ENCODE data around the gene CCDC182.

Gene CCDC182

DNA sequence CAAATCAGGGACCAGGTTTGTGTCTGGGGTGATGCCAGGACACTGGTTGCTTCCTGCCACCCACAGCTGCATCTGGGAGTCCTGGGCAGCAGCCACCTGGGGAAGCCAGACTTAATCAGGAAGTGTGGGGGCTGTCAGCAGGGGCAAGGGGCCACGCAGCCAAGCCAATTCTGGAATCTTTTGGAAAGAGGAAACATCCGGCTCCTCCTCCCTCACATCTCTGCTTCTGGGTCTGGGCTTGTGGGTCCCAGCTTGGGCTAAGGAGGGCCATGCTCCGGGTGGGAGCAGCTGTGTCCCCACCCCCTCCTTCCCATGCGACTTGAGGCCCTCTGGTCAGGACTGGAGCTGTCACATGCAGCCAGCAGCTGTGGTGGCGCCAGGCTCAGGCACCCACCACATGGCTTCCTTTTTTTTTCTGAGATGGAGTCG is 37.0 kb upstream of the CCDC182 start:
- TF ChIP-seq, protein P1, sequence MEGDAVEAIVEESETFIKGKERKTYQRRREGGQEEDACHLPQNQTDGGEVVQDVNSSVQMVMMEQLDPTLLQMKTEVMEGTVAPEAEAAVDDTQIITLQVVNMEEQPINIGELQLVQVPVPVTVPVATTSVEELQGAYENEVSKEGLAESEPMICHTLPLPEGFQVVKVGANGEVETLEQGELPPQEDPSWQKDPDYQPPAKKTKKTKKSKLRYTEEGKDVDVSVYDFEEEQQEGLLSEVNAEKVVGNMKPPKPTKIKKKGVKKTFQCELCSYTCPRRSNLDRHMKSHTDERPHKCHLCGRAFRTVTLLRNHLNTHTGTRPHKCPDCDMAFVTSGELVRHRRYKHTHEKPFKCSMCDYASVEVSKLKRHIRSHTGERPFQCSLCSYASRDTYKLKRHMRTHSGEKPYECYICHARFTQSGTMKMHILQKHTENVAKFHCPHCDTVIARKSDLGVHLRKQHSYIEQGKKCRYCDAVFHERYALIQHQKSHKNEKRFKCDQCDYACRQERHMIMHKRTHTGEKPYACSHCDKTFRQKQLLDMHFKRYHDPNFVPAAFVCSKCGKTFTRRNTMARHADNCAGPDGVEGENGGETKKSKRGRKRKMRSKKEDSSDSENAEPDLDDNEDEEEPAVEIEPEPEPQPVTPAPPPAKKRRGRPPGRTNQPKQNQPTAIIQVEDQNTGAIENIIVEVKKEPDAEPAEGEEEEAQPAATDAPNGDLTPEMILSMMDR (conservative IDR thresholded peaks at IDR 0.05; ENCODE audit: low read depth, low read length) = no peak
- no peak overlapping the region for H3K4me3 ChIP-seq (ENCODE audit: low read length)
- no peak for DNase-seq (ENCODE audit: low read depth)

DNA sequence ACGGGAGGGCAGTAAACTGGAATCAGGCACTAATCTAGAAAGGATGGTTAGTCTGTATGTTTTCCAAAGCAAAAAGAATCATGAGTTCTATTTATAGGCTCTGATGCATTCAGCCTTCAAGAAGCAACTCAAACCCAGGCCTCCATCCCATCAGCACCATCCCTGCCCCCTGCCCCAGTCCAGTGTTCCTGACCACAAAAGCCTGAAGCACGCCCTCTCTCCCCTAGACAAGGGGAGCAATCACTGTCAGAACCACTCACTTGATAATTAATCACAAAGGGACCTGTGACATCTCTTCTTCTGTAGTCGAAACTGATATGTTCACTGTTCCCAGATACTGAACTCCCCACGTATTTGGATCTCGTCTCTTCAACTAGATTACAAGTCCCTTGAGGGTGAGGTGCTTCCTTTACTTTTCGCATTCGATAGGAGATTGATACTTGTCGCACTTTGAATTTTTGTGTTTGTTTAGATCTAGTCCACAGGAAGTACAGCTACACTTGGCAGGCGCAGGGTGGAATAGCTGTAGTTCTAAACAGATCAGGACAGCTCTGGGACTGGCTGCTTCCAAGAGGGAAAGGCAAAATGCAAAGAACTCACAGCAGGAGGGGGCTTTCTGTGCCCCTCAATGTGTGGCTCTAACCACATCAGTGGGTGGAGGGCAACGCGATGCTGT is 36.4 kb upstream of the CCDC182 start:
- no peak for DNase-seq (ENCODE audit: low read depth)
- H3K4me3 ChIP-seq (ENCODE audit: low read length) = no peak overlapping the region
- TF ChIP-seq, protein P1 (conservative IDR thresholded peaks at IDR 0.05; ENCODE audit: low read depth, low read length) = no peak

DNA sequence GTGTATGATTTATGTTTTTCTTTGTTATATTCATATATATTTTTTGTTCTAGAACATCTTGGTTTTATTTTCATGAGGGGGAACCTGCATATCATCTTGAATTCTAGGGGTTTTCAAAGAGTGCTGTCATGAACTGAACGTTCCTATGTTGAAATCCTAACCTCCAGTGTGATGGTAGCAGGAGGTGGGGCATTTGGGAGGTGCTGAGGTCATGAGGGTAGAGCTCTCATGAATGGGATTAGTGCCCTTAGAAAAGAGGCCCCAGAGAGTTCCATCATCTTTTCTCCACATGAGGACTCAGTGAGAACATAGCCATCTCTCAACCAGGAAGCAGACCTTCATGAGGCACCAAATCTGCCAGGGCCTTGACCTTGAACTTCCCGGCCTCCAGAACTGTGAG is 34.6 kb upstream of the CCDC182 start:
- H3K4me3 ChIP-seq (ENCODE audit: low read length) = no peak overlapping the region
- TF ChIP-seq, protein P1 (conservative IDR thresholded peaks at IDR 0.05; ENCODE audit: low read depth, low read length) = no peak
- no peak for DNase-seq (ENCODE audit: low read depth)

DNA sequence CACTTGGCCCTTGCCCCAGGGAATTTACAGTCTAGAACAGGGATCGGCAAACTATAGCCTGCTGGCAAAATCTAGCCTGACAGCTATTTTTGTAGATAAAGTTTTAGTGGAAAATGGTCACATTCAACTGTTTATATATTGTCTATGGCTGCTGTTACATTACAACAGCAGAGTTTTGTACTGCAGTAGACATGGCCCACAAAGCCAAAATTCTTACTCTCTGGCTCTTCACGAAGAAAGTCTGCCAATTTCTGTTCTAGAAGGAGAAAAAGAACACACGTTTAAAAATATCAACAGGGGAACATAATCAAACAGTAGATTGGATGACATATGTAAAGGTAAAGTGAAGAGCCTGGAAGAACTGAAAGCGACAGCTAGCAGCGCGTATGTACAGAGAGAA is 33.2 kb upstream of the CCDC182 start:
- H3K4me3 ChIP-seq (ENCODE audit: low read length) = no peak overlapping the region
- TF ChIP-seq, protein P1 (conservative IDR thresholded peaks at IDR 0.05; ENCODE audit: low read depth, low read length) = no peak
- DNase-seq (ENCODE audit: low read depth) = no peak

DNA sequence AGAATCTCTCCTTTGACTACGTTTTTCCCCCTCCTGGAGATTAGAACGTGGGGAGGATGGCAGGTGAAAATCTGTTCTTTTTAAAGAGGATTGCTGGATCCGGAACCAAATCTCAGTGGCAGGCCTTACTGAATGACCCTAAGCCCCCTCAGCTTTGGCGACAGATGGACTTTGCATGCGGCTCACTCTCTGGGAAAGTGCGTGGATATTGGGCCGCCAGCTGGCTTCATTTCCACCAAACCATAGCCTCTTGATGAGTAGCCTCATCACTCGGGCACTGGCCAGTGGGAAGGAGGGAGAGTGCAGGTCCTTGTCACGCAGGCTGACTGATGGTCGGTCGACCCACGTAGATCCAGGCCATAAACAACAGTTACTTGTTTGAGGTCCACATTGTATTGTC is 31.3 kb upstream of the CCDC182 start:
- no peak overlapping the region for H3K4me3 ChIP-seq (ENCODE audit: low read length)
- DNase-seq (ENCODE audit: low read depth) = no peak
- TF ChIP-seq, protein P1 (conservative IDR thresholded peaks at IDR 0.05; ENCODE audit: low read depth, low read length) = no peak

DNA sequence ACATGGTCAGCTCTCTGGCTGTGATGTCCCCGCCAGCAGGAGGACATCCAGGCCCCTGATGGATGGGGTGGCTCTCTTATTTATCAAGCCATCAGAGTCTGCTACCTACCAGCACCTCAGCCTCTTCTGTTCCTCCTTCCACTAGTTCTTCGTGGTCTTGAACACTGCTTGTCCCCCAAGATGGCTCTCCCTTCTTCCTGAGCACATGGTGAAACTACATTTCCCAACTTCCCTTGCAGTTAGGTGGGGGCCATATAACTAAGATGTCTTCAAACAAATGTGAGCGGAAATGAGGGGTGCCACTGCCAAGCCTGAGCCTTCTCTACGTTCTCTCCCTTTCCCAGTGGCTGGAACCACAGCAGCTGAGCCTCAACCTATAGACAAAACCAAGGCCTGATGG is 29.8 kb upstream of the CCDC182 start:
- H3K4me3 ChIP-seq (ENCODE audit: low read length) = no peak overlapping the region
- TF ChIP-seq, protein P1 (conservative IDR thresholded peaks at IDR 0.05; ENCODE audit: low read depth, low read length) = no peak
- no peak for DNase-seq (ENCODE audit: low read depth)

DNA sequence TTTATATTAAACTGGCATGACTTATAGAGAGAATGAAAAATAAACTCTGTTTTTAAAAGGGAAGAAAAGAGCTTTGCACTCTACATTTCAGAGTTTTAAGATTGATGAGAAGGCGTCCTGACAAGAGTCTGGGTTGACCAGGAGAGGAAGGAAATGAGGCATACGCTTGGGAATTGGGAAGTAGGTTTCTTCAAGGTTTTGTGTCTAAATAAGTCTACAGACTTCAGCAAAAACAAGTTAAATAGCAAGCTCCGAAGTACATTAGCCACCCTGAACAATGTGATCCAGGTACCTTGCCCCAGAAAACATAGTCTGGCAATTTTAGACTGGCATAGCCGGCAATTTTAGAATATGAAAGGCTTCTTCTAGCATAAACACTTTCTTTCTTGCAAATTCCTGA is 28.5 kb upstream of the CCDC182 start:
- TF ChIP-seq, protein P1 (conservative IDR thresholded peaks at IDR 0.05; ENCODE audit: low read depth, low read length) = no peak
- no peak for DNase-seq (ENCODE audit: low read depth)
- H3K4me3 ChIP-seq (ENCODE audit: low read length) = no peak overlapping the region
